Upper lobe of left lung (tissue), 4 donors: ENCODE measurements around the gene PLEKHA4.

Experiments used
- CTCF ChIP-seq, 6 experiments: fragments of 450-650 bp in 4 of 6; fragments of 200-600 bp in 2 of 6; sonication (generic) in 2 of 6; IDR thresholded peaks; one replicate each; pipeline ENCODE4 v1.5.1; 2016 to 2019; ENCODE audit warnings: antibody characterized with exemption in 6 of 6
- EP300 ChIP-seq, 4 donors: sonication (generic); formaldehyde crosslinking; IDR thresholded peaks; one replicate each; pipeline ENCODE4 v1.5.1; 2017; ENCODE audit warnings: antibody characterized with exemption in 4 of 4, control low read depth in 2 of 4
- POLR2A ChIP-seq, 4 donors: fragments of 450-650 bp; IDR thresholded peaks; one replicate each; pipeline ENCODE4 v1.5.1; 2016 to 2017; ENCODE audit warnings: antibody characterized with exemption in 4 of 4, mild to moderate bottlenecking in 2 of 4

GRCh38 chr19:48897181-48897580 lies 28.8 kb upstream of the PLEKHA4 start:
- TF ChIP-seq EP300 (IDR thresholded peaks at IDR 0.05) = no peak
- TF ChIP-seq CTCF (IDR thresholded peaks at IDR 0.05) = no peak
- TF ChIP-seq POLR2A (IDR thresholded peaks at IDR 0.05) = no peak
